HG03521 (cell line): Measurements from ENCODE around the gene SEMA3F.
A peak's percentile ranks its signal among the peaks of the same experiment; 100 is the strongest.
"Not testable (repeated sequence)": the region's sequence is repeated elsewhere in the genome, so short reads cannot be mapped to it uniquely, and the experiment has no call there.

Experiments used
- ATAC-seq: cut with Tn5 transposase; IDR thresholded peaks from one replicate; pipeline ENCODE4 v1.9.1; 2021; ENCODE audit warnings: mild to moderate bottlenecking, moderate library complexity; ENCODE audit not compliant: unreplicated experiment

SEMA3F gene

GRCh38 chr3:50227390-50228183, 72.5 kb downstream of the SEMA3F start:
- ATAC-seq: peak; percentile 83

- not testable (repeated sequence) for ATAC-seq
Measured at GRCh38 chr3:50228184-50228763, 73.2 kb downstream of the SEMA3F start.

GRCh38 chr3:50229490-50229889, 74.4 kb downstream of the SEMA3F start:
- no peak for ATAC-seq

GRCh38 chr3:50230104-50230793, 75.1 kb downstream of the SEMA3F start:
- ATAC-seq: no peak

- ATAC-seq: no peak
Measured at GRCh38 chr3:50230794-50231125, 75.6 kb downstream of the SEMA3F start.

GRCh38 chr3:50231581-50231980, 76.5 kb downstream of the SEMA3F start:
- no peak for ATAC-seq

- ATAC-seq: no peak
Measured at GRCh38 chr3:50232303-50232702, 77.2 kb downstream of the SEMA3F start.

- ATAC-seq: no peak
Measured at GRCh38 chr3:50233176-50233575, 78.1 kb downstream of the SEMA3F start.

- peak; percentile 91 for ATAC-seq
Measured at GRCh38 chr3:50235716-50236483, 80.8 kb downstream of the SEMA3F start, which contains the start of gene GNAI2. TSS of gene GNAI2 (plus strand) at chr3:50236204. CDS start at chr3:50236336, 132 bp downstream.

- no peak for ATAC-seq
Measured at GRCh38 chr3:50236484-50237132, 81.5 kb downstream of the SEMA3F start.

GRCh38 chr3:50237133-50237651, 82.1 kb downstream of the SEMA3F start:
- ATAC-seq: no peak

GRCh38 chr3:50237754-50238548, 82.8 kb downstream of the SEMA3F start:
- ATAC-seq: no peak

- no peak for ATAC-seq
Measured at GRCh38 chr3:50238549-50239026, 83.5 kb downstream of the SEMA3F start.
